GM23248 (cell line): ENCODE measurements around the gene CHCHD4. TPM values are rescaled to one million over a fixed set of nuclear protein-coding genes. Genes with fewer than 3 reads are reported as not detected.

Experiments used
- DNase-seq: peaks from one replicate; pipeline ENCODE4 v3.0.0-alpha.2; 2015
- H2AFZ ChIP-seq: fragments of 200-600 bp; sonication (generic); 2 replicates; pipeline ENCODE4 v1.6.1; 2016; ENCODE audit warnings: antibody characterized with exemption
- H3F3A ChIP-seq: fragments of 200-600 bp; sonication (generic); 2 replicates; pipeline ENCODE4 v1.6.1; 2016; ENCODE audit warnings: mild to moderate bottlenecking, antibody characterized with exemption, mixed run types; ENCODE audit not compliant: insufficient read depth
- H3K27ac ChIP-seq: fragments of 200-600 bp; sonication (generic); 2 replicates; pipeline ENCODE4 v1.5.1; 2016; ENCODE audit warnings: mild to moderate bottlenecking
- H3K27me3 ChIP-seq: fragments of 200-600 bp; sonication (generic); replicated peaks from 2 replicates; pipeline ENCODE4 v1.6.1; 2016; ENCODE audit warnings: mild to moderate bottlenecking; ENCODE audit not compliant: insufficient read depth
- H3K36me3 ChIP-seq: fragments of 200-600 bp; sonication (generic); 2 replicates; pipeline ENCODE4 v1.6.1; 2016; ENCODE audit warnings: low read depth, mild to moderate bottlenecking
- H3K4me1 ChIP-seq: fragments of 200-600 bp; sonication (generic); 2 replicates; pipeline ENCODE4 v1.6.1; 2016; ENCODE audit warnings: mild to moderate bottlenecking; ENCODE audit not compliant: insufficient read depth
- H3K4me2 ChIP-seq: fragments of 200-600 bp; sonication (generic); one replicate; pipeline ENCODE4 v1.6.1; 2016; ENCODE audit warnings: mild to moderate bottlenecking; ENCODE audit not compliant: unreplicated experiment
- H3K4me3 ChIP-seq: fragments of 200-600 bp; sonication (generic); 2 replicates; pipeline ENCODE4 v1.5.1; 2016; ENCODE audit warnings: mild to moderate bottlenecking
- H3K79me2 ChIP-seq: fragments of 200-600 bp; sonication (generic); 2 replicates; pipeline ENCODE4 v1.6.1; 2016; ENCODE audit warnings: mild to moderate bottlenecking; ENCODE audit not compliant: insufficient read depth
- H3K9ac ChIP-seq: fragments of 200-600 bp; sonication (generic); 2 replicates; pipeline ENCODE4 v1.6.1; 2016; ENCODE audit warnings: mild to moderate bottlenecking
- H3K9me2 ChIP-seq: fragments of 200-600 bp; sonication (generic); 2 replicates; pipeline ENCODE4 v1.6.1; 2016; ENCODE audit warnings: mixed run types, mild to moderate bottlenecking, moderate library complexity; ENCODE audit not compliant: insufficient read depth
- H3K9me3 ChIP-seq: fragments of 200-600 bp; sonication (generic); one replicate; pipeline ENCODE4 v1.6.1; 2017; ENCODE audit warnings: low read depth
- H4K20me1 ChIP-seq: fragments of 200-600 bp; sonication (generic); 2 replicates; pipeline ENCODE4 v1.6.0; 2016; ENCODE audit not compliant: insufficient read depth
- EZH2 ChIP-seq: fragments of 200-600 bp; sonication (generic); IDR thresholded peaks from 2 replicates; pipeline ENCODE4 v1.6.1; 2018; ENCODE audit warnings: antibody characterized with exemption, mild to moderate bottlenecking; ENCODE audit not compliant: insufficient read depth, poor library complexity, severe bottlenecking
- EZH2phosphoT487 ChIP-seq: fragments of 200-600 bp; sonication (generic); IDR thresholded peaks from 2 replicates; pipeline ENCODE4 v1.6.1; 2018; ENCODE audit warnings: antibody characterized with exemption, moderate library complexity, mild to moderate bottlenecking, low read depth; ENCODE audit not compliant: insufficient read depth
- WGBS, 2 experiments: methylation state at CpG; one replicate each; pipeline ENCODE4 v1.1.6; 2015 to 2017; ENCODE audit warnings: low lambda C conversion rate in 2 of 2, low coverage in 1 of 2; ENCODE audit errors: missing lambda C conversion rate in 2 of 2; 5-methylcytosine and 5-hydroxymethylcytosine counted together
- in situ Hi-C: fragments of 300-500 bp; cut with MboI; formaldehyde crosslinking; loops from 2 replicates; pipeline ENCODE4 v1.15.0; 2020
- polyA plus RNA-seq: library from polyadenylated mRNA; unstranded; fragments of >200 nt; fragmentation: Nextera tagmentation; extraction: Ambion mirVana; gene quantifications from 2 replicates; pipeline ENCODE4 v1.2.1, GENCODE V29; 2016
- total RNA-seq: library from RNA; depleted of rRNA; stranded (reverse); fragments of >200 nt; shearing (Covaris generic); gene quantifications from 2 replicates; pipeline ENCODE4 v1.2.3, GENCODE V29; 2014

Gene CHCHD4
- total and polyA plus RNA-seq, 2 experiments from 2014 or later, result 12.3 to 15.1 TPM

GRCh38 chr3:14126887-14127505 lies 2.3 kb upstream of the CHCHD4 start:
- peak; percentile 58 for DNase-seq
- H3K27ac ChIP-seq, result peak overlapping the region; percentile 91
- peak overlapping the region; percentile 84 for H3K4me2 ChIP-seq
- peaks cover 23% of the 10 kb centered on the region for H3K4me1 ChIP-seq
- peaks cover 32% of the 10 kb centered on the region for H3K36me3 ChIP-seq
- H3K27me3 ChIP-seq, result no peaks in the 10 kb centered on the region
- peak overlapping the region; percentile 92 for H3K4me3 ChIP-seq
- peaks cover 11% of the 10 kb centered on the region for H3F3A ChIP-seq
- H4K20me1 ChIP-seq, result no peaks in the 10 kb centered on the region; the same call in 1 of the 2 replicates
- in situ Hi-C loops, result no loop called here
- WGBS, 2 experiments, result 57 to 58% methylated on average over 5 of the region's 5 CpGs
- peak overlapping the region; percentile 93 for H3K9ac ChIP-seq
- H3K9me3 ChIP-seq, result no peaks in the 10 kb centered on the region
- peaks cover 87% of the 10 kb centered on the region for H3K79me2 ChIP-seq
- TF ChIP-seq EZH2phosphoT487, result no peak
- TF ChIP-seq EZH2, result no peak
- H2AFZ ChIP-seq, result no peak overlapping the region
- H3K9me2 ChIP-seq, result no peaks in the 10 kb centered on the region

- TF ChIP-seq EZH2phosphoT487 (no peak), EZH2 (no peak)
- Histone ChIP-seq H4K20me1 (no peaks in the 10 kb centered on the region; the same call in 1 of the 2 replicates), H3K36me3 (peaks cover 25% of the 10 kb centered on the region), H2AFZ (no peak overlapping the region), H3K4me2 (peak overlapping the region; percentile 84), H3K9ac (peak overlapping the region; percentile 93), H3K27ac (peak overlapping the region; percentile 91), H3F3A (peaks cover 11% of the 10 kb centered on the region), H3K9me3 (no peaks in the 10 kb centered on the region), H3K4me1 (peaks cover 23% of the 10 kb centered on the region), H3K79me2 (peaks cover 87% of the 10 kb centered on the region), H3K27me3 (no peaks in the 10 kb centered on the region), H3K4me3 (peak overlapping the region; percentile 92), H3K9me2 (no peaks in the 10 kb centered on the region)
- peak; percentile 39 for DNase-seq
- in situ Hi-C loops, result no loop called here
- WGBS, 2 experiments, result 6 to 8% methylated on average over 11 of the region's 11 CpGs
These were observed 1.6 kb upstream of the CHCHD4 start for GRCh38 chr3:14126017-14126886.

- H3K9ac ChIP-seq, result peak overlapping the region; percentile 93
- H3K4me1 ChIP-seq, result peaks cover 23% of the 10 kb centered on the region
- no peaks in the 10 kb centered on the region for H3K9me3 ChIP-seq
- in situ Hi-C loops, result no loop called here
- peaks cover 11% of the 10 kb centered on the region for H3F3A ChIP-seq
- H2AFZ ChIP-seq, result peak overlapping the region; percentile 89
- peak overlapping the region; percentile 84 for H3K4me2 ChIP-seq
- peak overlapping the region; percentile 92 for H3K4me3 ChIP-seq
- DNase-seq, result peak; percentile 96
- H3K36me3 ChIP-seq, result peaks cover 16% of the 10 kb centered on the region
- no peaks in the 10 kb centered on the region; the same call in 1 of the 2 replicates for H4K20me1 ChIP-seq
- H3K27me3 ChIP-seq, result no peaks in the 10 kb centered on the region
- TF ChIP-seq EZH2phosphoT487, result no peak
- no peak for TF ChIP-seq EZH2
- H3K79me2 ChIP-seq, result peaks cover 81% of the 10 kb centered on the region
- no peaks in the 10 kb centered on the region for H3K9me2 ChIP-seq
- 1 to 2% methylated on average over 43 to 44 of the region's 44 CpGs for WGBS, 2 experiments
- H3K27ac ChIP-seq, result peak overlapping the region; percentile 91
These were observed 735 bp upstream of the CHCHD4 start for GRCh38 chr3:14125193-14126016.

GRCh38 chr3:14124223-14124614 lies 451 bp downstream of the CHCHD4 start:
- Histone ChIP-seq H3K9me3 (no peaks in the 10 kb centered on the region), H2AFZ (peak overlapping the region; percentile 89), H4K20me1 (no peaks in the 10 kb centered on the region; the same call in 1 of the 2 replicates), H3K27ac (peak overlapping the region; percentile 10; the same call in 1 of the 2 replicates), H3K79me2 (peaks cover 69% of the 10 kb centered on the region), H3K4me1 (peaks cover 23% of the 10 kb centered on the region), H3K9ac (peak overlapping the region; percentile 93), H3K9me2 (no peaks in the 10 kb centered on the region), H3K27me3 (no peaks in the 10 kb centered on the region), H3F3A (peaks cover 11% of the 10 kb centered on the region), H3K36me3 (peaks cover 6% of the 10 kb centered on the region), H3K4me3 (peak overlapping the region; percentile 92), H3K4me2 (peak overlapping the region; percentile 95)
- TF ChIP-seq EZH2, result no peak
- TF ChIP-seq EZH2phosphoT487, result no peak
- in situ Hi-C loops, result no loop called here
- WGBS, 2 experiments, result 1% methylated on average over 20 to 37 of the region's 37 CpGs
- DNase-seq, result peak; percentile 58
